Left lung (tissue), 10 donors: ENCODE measurements around the gene EPN3. TPM values are rescaled to one million over a fixed set of nuclear protein-coding genes. Genes with fewer than 3 reads are reported as not detected.
A peak's percentile ranks its signal among the peaks of the same experiment; 100 is the strongest.

Source experiments
- ATAC-seq: fragments of 200-7000 bp; cut with Tn5 transposase; one replicate; pipeline ENCODE4 v1.9.1; 2020; ENCODE audit warnings: moderate library complexity
- DNase-seq, 4 donors: peaks; one replicate each; pipeline ENCODE4 v3.0.0-alpha.2; 2013 to 2020
- H3K27ac ChIP-seq, 2 donors: fragments of 200-600 bp; sonication (generic) in 1 of 2; one replicate each; pipeline versions ENCODE4 v1.5.0 to v1.8.0; 2020 to 2021
- H3K27me3 ChIP-seq, 2 donors: fragments of 200-600 bp; sonication (generic) in 1 of 2; one replicate each; pipeline versions ENCODE4 v1.5.0 to v1.8.0; 2020 to 2021
- H3K36me3 ChIP-seq, 2 donors: fragments of 200-600 bp; sonication (generic) in 1 of 2; one replicate each; pipeline versions ENCODE4 v1.5.0 to v1.8.0; 2020 to 2021
- H3K4me1 ChIP-seq, 2 donors: fragments of 200-600 bp; one replicate each; pipeline ENCODE4 v1.8.0; 2021
- H3K4me3 ChIP-seq, 2 donors: fragments of 200-600 bp; sonication (generic) in 1 of 2; one replicate each; pipeline versions ENCODE4 v1.5.0 to v1.8.0; 2020 to 2021; ENCODE audit warnings: mild to moderate bottlenecking in 1 of 2
- H3K9me3 ChIP-seq, 2 donors: fragments of 200-600 bp; sonication (generic) in 1 of 2; one replicate each; pipeline versions ENCODE4 v1.5.0 to v1.8.0; 2020 to 2021
- intact Hi-C, 2 donors: fragments of 100-400 bp; cut with DNase I; formaldehyde crosslinking; loops; one replicate each; pipeline versions ENCODE4 v1.11.2 to v1.14.2; 2022
- polyA plus RNA-seq, 6 donors: library from polyadenylated mRNA; unstranded; fragments of 120-200 nt; gene quantifications; one replicate each; pipeline ENCODE4 v1.2.1, GENCODE V29; 2013; ENCODE audit not compliant: insufficient read length in 6 of 6
- total RNA-seq, 2 donors: library from RNA; stranded (reverse); fragmentation: NEBNext Ultra II Directional; extraction: Animal tissue kit (Norgen Biotek cat#: 25700); gene quantifications; one replicate each; pipeline ENCODE4 v1.2.1, GENCODE V29; 2021
- TF ChIP-seq, protein P1 (sequence below), 2 donors: fragments of 200-600 bp; sonication (generic) in 1 of 2; IDR thresholded peaks; one replicate each; pipeline versions ENCODE4 v1.5.0 to v1.8.0; 2021; ENCODE audit warnings: antibody characterized with exemption in 2 of 2
- donor health status: DM: no; HTN: yes; CAD: no.
- donor health status: DM: no; HTN: no; CAD: no.

EPN3 gene
- total and polyA plus RNA-seq, 8 donors = 0.55 to 6.4 (median 4.3) TPM

DNA sequence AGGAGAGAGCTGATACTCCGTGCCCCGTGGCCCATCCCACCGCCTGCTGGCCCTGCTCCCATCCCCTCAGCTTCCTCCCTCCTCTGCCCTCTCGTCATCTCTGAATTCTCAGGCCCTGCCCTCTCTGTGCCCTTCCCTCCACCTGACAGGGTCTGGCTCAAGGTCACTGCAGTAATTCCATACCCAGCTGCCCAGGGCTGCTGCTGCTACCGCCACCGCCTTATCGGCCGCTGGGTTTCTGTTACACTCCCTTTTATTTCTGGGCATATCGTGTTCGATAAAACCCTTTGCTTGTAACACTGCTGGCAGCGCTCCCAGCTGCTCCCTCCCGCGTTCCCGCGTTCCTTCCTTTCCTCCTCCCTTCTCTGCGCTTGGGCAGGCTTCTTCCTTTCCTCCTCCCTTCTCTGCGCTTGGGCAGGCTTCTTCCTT, 1.2 kb downstream of the EPN3 start:
- H3K27ac ChIP-seq = peak overlapping the region in 1 of 2 donors; percentile 62
- H3K36me3 ChIP-seq = no peaks in the 10 kb centered on the region
- intact Hi-C loops = no loop called here
- no peaks in the 10 kb centered on the region for H3K9me3 ChIP-seq
- H3K4me3 ChIP-seq = peak overlapping the region in 1 of 2 donors; percentile 11
- DNase-seq (peak in 2 of 4 donors; percentile 60 to 62), ATAC-seq (peak; percentile 70)
- TF ChIP-seq, protein P1, sequence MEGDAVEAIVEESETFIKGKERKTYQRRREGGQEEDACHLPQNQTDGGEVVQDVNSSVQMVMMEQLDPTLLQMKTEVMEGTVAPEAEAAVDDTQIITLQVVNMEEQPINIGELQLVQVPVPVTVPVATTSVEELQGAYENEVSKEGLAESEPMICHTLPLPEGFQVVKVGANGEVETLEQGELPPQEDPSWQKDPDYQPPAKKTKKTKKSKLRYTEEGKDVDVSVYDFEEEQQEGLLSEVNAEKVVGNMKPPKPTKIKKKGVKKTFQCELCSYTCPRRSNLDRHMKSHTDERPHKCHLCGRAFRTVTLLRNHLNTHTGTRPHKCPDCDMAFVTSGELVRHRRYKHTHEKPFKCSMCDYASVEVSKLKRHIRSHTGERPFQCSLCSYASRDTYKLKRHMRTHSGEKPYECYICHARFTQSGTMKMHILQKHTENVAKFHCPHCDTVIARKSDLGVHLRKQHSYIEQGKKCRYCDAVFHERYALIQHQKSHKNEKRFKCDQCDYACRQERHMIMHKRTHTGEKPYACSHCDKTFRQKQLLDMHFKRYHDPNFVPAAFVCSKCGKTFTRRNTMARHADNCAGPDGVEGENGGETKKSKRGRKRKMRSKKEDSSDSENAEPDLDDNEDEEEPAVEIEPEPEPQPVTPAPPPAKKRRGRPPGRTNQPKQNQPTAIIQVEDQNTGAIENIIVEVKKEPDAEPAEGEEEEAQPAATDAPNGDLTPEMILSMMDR (IDR thresholded peaks at IDR 0.05) = no peak
- peaks cover 10 to 23% of the 10 kb centered on the region in 2 donors for H3K4me1 ChIP-seq
- H3K27me3 ChIP-seq = peaks cover 15 to 62% of the 10 kb centered on the region in 2 donors

DNA sequence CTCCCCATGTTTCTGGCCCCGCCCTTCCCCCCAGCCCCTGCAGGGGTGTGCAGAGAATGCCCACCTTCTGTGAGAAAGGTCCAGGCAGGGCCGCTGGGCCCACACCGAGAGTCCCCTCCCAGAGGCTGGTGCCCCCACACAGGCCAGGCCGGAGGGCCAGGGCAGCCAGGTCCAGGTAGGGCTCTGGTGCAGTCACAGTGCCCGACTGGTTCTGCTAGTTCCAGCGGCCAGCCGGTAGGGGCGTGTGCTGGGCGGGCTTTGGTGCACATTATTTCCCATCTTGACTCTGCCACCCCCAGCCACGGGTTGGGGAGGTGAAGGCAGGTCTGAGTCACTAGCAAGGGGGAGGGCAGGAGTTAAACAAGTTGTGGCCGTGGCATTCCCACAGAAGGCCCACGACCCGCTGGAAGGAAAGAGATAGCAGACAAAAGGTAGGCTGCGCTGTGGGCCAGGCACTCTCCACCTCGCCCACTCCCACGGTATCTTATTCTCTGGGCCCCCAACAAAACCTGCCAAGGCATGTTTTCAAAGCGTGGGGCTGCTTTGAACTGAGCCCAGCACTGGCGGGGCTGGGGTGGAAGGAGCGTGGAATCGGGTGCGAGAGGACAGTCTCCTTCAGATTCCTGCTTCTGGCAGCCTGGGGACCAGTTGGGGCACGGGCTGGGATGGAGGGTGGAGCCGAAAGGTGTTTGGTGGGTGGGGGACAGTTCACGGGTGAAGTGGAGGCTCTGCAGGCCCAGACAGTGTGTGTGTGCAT, 1.9 kb downstream of the EPN3 start:
- Histone ChIP-seq H3K27me3 (peaks cover 15 to 58% of the 10 kb centered on the region in 2 donors), H3K27ac (peak overlapping the region in 1 of 2 donors; percentile 62), H3K4me3 (peak overlapping the region in 1 of 2 donors; percentile 11), H3K36me3 (no peaks in the 10 kb centered on the region), H3K4me1 (peaks cover 10 to 23% of the 10 kb centered on the region in 2 donors), H3K9me3 (no peaks in the 10 kb centered on the region)
- ATAC-seq = peak; percentile 85
- TF ChIP-seq, protein P1 (IDR thresholded peaks at IDR 0.05) = peak in 1 of 2 donors; percentile 20
- DNase-seq = peak in 2 of 4 donors; percentile 66 to 80
- intact Hi-C loops = no loop called here

DNA sequence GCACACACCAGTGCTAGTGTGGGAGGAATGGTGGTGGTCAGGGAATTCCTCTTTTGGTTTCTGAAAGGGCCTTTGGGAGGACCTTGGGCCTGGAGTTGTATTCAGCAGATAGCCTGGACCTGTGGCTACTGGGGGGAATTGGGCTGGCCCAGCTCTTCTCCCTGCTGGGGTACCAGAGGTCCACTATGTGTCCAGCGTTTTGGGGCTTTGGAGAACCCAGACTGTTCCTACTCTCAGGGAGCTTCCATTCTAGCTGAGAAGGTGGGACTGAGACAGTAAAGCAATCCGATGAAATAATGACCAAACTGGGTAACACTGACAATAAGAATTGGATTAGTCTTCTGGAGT, 2.4 kb downstream of the EPN3 start:
- Histone ChIP-seq H3K27ac (no peak overlapping the region), H3K36me3 (no peaks in the 10 kb centered on the region), H3K9me3 (no peaks in the 10 kb centered on the region), H3K4me1 (peaks cover 10 to 23% of the 10 kb centered on the region in 2 donors), H3K4me3 (no peak overlapping the region), H3K27me3 (peaks cover 15 to 52% of the 10 kb centered on the region in 2 donors)
- DNase-seq (no peak), ATAC-seq (no peak)
- intact Hi-C loops = no loop called here
- TF ChIP-seq, protein P1 (IDR thresholded peaks at IDR 0.05) = no peak

DNA sequence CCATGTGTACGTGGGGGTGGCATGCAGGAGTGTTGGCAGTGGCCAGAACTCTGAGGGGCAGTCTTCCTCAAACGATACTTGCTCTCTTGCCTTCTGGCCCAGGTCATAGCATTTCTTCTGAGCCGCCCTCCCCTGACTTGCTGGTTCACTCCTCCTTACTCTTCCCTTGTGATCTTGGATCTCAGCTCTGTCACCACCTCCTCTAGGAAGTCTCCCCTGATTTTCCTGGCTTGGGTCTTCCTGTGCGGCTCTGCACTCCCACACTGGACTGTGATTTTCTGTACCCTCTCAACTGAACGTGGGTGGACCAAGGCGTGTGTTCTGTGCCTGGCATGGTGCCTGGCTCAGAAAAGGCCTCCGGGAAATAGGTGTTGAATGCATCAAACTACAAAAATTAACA, 2.9 kb downstream of the EPN3 start:
- Histone ChIP-seq H3K27me3 (peaks cover 15 to 48% of the 10 kb centered on the region in 2 donors), H3K4me3 (no peak overlapping the region), H3K9me3 (no peaks in the 10 kb centered on the region), H3K4me1 (peaks cover 10 to 23% of the 10 kb centered on the region in 2 donors), H3K27ac (no peak overlapping the region), H3K36me3 (no peaks in the 10 kb centered on the region)
- intact Hi-C loops = no loop called here
- ATAC-seq (no peak), DNase-seq (no peak)
- TF ChIP-seq, protein P1 (IDR thresholded peaks at IDR 0.05) = no peak
